ENCODE results near the gene MYRIP.

GRCh38 chr3:40248591-40248990 is 439.2 kb downstream of the MYRIP start:
- no peak for TF ChIP-seq REST (IDR thresholded peaks at IDR 0.05)
- TF ChIP-seq CTCF (IDR thresholded peaks at IDR 0.05; ENCODE audit: low read depth, low read length, missing input control): no peak
- TF ChIP-seq SP1 (IDR thresholded peaks at IDR 0.05): no peak
- TF ChIP-seq MAX (IDR thresholded peaks at IDR 0.05): no peak
- TF ChIP-seq ZBTB33 (IDR thresholded peaks at IDR 0.05): no peak
- no peak for TF ChIP-seq ATF3 (IDR thresholded peaks at IDR 0.05)
- TF ChIP-seq GABPA (IDR thresholded peaks at IDR 0.05 in 1 of 2, conservative IDR thresholded peaks at IDR 0.05 in 1 of 2): no peak
- TF ChIP-seq EGR1 (IDR thresholded peaks at IDR 0.05; ENCODE audit: low read depth in 2 of 2): no peak
- no peak for TF ChIP-seq TAF1 (conservative IDR thresholded peaks at IDR 0.05)
- TF ChIP-seq YY1 (IDR thresholded peaks at IDR 0.05): no peak
- TF ChIP-seq NR2F2 (IDR thresholded peaks at IDR 0.05): no peak

Data from liver (tissue), 3 donors.